GM12892 (cell line): ENCODE data around the gene M6PR.

ENCODE experiments used
- POLR2A ChIP-seq: IDR thresholded peaks from 2 replicates; pipeline ENCODE4 v1.6.1; 2011; ENCODE audit warnings: low read depth, low read length, control low read depth
- TAF1 ChIP-seq: IDR thresholded peaks from 2 replicates; pipeline ENCODE4 v1.6.1; 2011; ENCODE audit warnings: low read depth, mild to moderate bottlenecking, control low read depth, low read length, borderline replicate concordance

DNA sequence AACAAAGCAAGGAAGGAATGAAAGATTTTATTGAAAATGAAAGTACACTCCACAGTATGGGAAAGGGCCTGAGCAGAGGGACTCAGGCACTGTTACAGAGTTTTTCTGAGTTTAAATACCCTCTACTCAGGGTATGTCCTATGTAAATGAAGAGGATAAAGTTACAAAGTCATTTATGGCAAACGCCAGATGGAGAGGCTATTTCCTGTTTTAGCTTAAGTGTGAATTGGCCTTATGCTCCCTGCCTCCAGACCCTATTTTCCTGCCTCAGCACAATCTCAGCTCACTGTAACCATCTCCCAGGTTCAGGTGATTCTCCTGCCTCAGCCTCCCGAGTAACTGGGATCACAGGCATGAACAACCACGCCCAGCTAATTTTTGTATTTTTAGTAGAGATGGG is 41.9 kb downstream of the M6PR start:
- TF ChIP-seq TAF1: no peak
- TF ChIP-seq POLR2A: no peak
